GM19395 (cell line): ENCODE results near the gene FUT1.
"Not testable (repeated sequence)": the region's sequence is repeated elsewhere in the genome, so short reads cannot be mapped to it uniquely, and the experiment has no call there.

ENCODE experiments used
- ATAC-seq: cut with Tn5 transposase; IDR thresholded peaks from one replicate; pipeline ENCODE4 v1.9.1; 2021; ENCODE audit warnings: mild to moderate bottlenecking, moderate library complexity; ENCODE audit not compliant: unreplicated experiment

FUT1 gene

GRCh38 chr19:48718711-48719231 lies 33.7 kb downstream of the FUT1 start:
- no peak for ATAC-seq

- ATAC-seq, result not testable (repeated sequence)
Measured at GRCh38 chr19:48718106-48718505, 34.3 kb downstream of the FUT1 start.

DNA sequence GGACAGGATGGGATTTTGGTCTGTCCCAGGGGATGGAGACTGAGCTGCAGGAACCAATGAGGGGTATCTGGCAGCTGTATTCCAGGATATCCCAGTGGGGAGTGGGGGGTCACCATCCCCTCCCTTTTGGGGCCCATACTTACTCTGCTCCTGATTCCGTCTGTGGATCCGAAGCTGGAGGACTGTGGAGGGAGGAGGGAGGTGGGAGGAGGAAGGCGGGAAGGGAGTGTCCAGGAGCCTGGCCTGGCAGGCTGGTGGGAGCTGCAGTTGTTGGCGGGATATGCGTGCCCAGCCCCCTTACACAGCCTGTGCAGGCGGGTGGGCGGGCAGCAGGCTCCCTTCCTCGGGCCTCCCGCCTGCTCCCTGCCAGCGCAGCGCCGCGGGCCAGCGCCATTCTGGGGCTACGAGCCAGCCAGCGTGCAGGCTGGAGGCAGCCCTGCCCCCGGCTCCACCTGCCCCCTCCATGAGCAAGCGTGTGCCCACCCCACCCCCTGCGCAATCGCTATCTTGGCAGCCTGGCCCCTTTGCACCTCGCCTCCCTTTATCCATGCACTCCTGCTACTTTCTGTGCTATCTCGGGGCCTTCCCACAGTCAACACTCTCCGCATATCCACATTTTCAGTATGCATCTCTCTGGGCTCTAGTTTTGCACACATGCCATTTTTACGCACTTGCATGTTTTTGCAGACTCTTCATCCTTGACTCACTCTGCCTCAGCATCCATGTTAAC lies 35.7 kb downstream of the FUT1 start:
- ATAC-seq, result no peak

- no peak for ATAC-seq
Measured at GRCh38 chr19:48715681-48716171, 36.7 kb downstream of the FUT1 start.

GRCh38 chr19:48714759-48715675 lies 37.4 kb downstream of the FUT1 start:
- ATAC-seq, result no peak

GRCh38 chr19:48713864-48714755 lies 38.3 kb downstream of the FUT1 start:
- ATAC-seq, result peak; percentile 92

DNA sequence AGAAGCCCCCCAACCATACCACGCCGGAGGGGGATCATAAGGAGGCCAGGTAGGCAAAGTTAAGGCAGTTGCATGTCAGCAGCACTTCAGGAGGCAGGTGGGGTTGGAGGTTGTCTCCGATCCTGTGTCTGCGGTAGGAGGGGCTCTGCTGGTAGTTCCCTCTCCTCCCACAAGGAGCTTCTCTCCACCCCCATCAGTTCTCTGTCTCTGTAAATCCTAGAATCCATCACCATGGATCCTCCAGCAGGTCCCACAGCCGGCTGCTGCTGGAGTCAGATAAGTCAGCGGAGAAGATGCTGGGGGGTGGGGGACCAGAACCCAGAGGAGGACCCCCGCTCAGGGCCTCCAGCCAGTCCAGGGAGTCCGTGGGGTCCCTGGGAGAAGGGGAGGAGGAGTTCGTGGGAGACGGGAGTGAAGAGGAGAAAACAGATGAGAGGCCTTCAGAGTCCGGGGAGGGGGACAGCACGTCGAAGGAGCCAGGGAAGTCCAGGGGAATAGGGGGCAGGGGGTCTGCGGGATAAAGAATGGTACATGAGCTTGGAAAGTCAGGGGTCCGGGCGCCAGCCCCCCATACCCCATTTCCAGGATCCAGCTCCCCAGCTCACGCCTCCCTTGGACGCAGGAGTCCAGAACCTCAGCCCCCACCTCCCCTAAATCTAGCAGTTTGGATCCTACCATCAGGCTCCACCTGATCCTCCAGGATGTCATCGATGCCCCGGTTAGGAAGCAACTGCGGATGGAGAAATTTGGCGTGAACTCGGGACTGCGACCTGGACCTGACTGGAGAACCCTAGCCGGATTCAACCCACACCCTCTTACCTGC lies 39.2 kb downstream of the FUT1 start:
- ATAC-seq, result no peak

DNA sequence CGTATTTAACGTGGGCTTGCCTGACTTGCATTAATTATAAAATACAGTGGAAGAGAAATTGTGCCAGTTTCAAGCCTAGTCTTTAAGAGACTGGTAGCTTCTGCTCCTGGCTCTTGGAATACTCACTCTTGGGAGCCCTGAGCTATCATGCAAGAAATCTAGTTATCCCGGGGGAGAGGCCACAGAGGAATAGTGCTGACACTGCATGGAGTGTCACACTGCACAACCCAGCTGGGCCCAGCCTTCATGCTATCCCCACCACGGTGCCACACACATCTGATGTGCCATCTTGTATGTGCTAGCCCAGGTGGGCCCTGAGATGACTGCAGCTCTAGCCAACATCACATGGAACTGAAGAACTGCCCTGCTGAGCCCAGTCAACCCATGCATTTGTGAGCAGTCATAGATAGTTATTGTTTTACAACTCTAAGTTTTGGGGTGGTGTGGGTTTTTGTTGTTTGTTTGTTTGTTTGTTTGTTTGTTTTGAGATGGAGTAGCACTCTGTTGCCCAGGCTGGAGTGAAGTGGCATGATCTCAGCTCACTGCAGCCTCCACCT lies 41.3 kb downstream of the FUT1 start:
- no peak for ATAC-seq

DNA sequence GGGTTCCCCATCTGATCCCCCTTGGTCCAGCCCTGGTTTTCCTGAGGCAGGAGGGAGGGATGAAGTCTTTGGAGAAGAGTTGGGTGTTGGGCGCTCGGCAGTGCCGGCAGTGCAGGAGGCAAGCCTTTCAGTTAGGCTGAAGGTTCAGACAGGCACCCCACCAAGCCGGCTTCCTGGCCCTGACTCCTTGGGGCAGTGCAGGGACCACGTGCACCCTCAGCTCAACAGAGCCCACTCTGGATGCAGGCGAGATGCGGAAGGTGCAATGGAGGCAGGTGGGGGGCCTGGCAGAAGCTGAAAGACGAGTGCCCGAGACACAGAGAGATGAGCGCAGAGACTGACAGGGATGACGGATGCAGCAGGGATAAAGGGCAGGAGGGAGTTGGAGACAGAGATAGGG lies 44.0 kb downstream of the FUT1 start:
- ATAC-seq, result no peak

DNA sequence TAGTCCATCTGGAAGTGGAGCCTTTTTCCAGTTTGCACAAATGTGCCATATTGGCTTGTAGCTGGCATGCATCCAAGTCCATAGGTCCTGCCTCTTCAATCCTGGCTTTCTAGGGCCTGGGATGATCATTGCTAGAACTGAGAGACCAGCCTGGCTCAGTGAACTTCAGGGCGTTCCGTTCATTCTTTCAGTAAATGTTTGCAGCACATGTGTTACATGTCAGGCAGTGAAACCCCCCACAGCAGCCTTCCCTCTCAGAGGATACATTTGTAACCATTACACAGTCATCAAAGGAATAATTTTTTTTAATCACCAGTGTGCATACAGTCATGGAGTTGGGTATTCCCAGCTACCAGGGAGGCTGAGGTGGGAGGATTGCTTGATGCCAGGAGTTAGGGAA lies 47.0 kb downstream of the FUT1 start:
- ATAC-seq, result no peak

DNA sequence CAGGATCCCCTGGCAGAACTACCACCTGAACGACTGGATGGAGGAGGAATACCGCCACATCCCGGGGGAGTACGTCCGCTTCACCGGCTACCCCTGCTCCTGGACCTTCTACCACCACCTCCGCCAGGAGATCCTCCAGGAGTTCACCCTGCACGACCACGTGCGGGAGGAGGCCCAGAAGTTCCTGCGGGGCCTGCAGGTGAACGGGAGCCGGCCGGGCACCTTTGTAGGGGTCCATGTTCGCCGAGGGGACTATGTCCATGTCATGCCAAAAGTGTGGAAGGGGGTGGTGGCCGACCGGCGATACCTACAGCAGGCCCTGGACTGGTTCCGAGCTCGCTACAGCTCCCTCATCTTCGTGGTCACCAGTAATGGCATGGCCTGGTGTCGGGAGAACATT lies 49.1 kb downstream of the FUT1 start:
- no peak for ATAC-seq

- ATAC-seq, result no peak
Measured at GRCh38 chr19:48702701-48703100, 49.7 kb downstream of the FUT1 start.

DNA sequence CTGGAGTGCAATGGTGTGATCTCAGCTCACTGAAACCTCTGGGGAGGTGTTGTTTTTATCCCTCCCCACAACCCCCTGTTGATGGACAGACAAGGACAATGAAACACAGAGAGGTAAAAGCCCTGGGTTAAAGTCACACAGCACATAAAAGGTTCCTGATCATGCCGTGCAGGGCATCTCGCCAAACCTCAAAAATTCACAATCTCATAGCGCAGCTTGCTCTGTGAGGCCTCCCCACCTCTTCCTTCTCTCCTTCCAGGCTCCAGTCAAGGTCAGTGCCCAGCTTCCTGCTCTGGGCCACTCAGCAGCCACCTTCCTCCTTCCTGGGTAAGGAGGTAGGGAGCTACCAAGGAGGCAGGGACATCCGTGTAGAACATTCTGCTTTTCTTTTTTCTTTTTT lies 54.4 kb downstream of the FUT1 start:
- ATAC-seq, result no peak
